K562 (cell line): ENCODE results near the gene PNP. TPM values are rescaled to one million over a fixed set of nuclear protein-coding genes. Genes with fewer than 3 reads are reported as not detected.
A peak's percentile ranks its signal among the peaks of the same experiment; 100 is the strongest.

Source experiments
- GTF2F1 ChIP-seq: IDR thresholded peaks from 2 replicates; pipeline ENCODE4 v1.6.1; 2011; ENCODE audit warnings: low read depth, low read length, improper control_type of control experiment
- HES1 ChIP-seq: fragments of 450-650 bp; IDR thresholded peaks from 2 replicates; pipeline ENCODE4 v1.6.1; 2016; ENCODE audit warnings: low read depth, mild to moderate bottlenecking, moderate library complexity
- PHTF2 ChIP-seq: fragments of 250-450 bp; sonication (Bioruptor Pico); IDR thresholded peaks from 2 replicates; pipeline ENCODE4 v1.5.0; 2021; ENCODE audit warnings: mild to moderate bottlenecking
- PRDM10 ChIP-seq: fragments of 450-650 bp; IDR thresholded peaks from 2 replicates; pipeline ENCODE4 v1.6.1; 2018; ENCODE audit not compliant: partially characterized antibody
- PRMT5 ChIP-seq: sonication (generic); formaldehyde crosslinking; IDR thresholded peaks from 2 replicates; pipeline ENCODE4 v1.5.0; 2020; ENCODE audit warnings: missing genetic modification reagents
- RERE ChIP-seq: sonication (generic); formaldehyde crosslinking; IDR thresholded peaks from 2 replicates; pipeline ENCODE4 v1.8.0; 2023; ENCODE audit warnings: missing genetic modification reagents, mild to moderate bottlenecking, borderline replicate concordance
- ZBTB49 ChIP-seq: sonication (generic); formaldehyde crosslinking; IDR thresholded peaks from 2 replicates; pipeline ENCODE4 v1.8.0; 2022; ENCODE audit warnings: missing genetic modification reagents, mild to moderate bottlenecking, borderline replicate concordance
- ZBTB8A ChIP-seq: fragments of 450-650 bp; IDR thresholded peaks from 2 replicates; pipeline ENCODE4 v1.6.1; 2018; ENCODE audit warnings: mild to moderate bottlenecking, moderate library complexity; ENCODE audit not compliant: partially characterized antibody
- ZNF592 ChIP-seq: fragments of 450-650 bp; IDR thresholded peaks from 2 replicates; pipeline ENCODE4 v1.6.1; 2017; ENCODE audit warnings: antibody characterized with exemption, mild to moderate bottlenecking
- polyA plus RNA-seq, 8 experiments: library from polyadenylated mRNA; depleted of rRNA in 4 of 8; stranded (reverse) in 5 of 8; unstranded in 3 of 8; fragments of >200 nt; fragmentation: Nextera tagmentation in 2 of 8; fragmentation: Illumina TruSeq in 1 of 8; extraction: Ambion mirVana in 2 of 8; extraction: Trizol in 1 of 8; gene quantifications; 2 replicates each; pipeline versions ENCODE4 v1.2.1 to v1.2.3, GENCODE V29; 2011 to 2014; ENCODE audit warnings: inconsistent platforms in 1 of 8, missing spikeins in 1 of 8
- total RNA-seq, 7 experiments: library from RNA; depleted of rRNA in 6 of 7; stranded (reverse); fragments of >200 nt in 6 of 7; fragmentation: Illumina TruSeq in 2 of 7; extraction: Trizol in 2 of 7; gene quantifications; 2 replicates each; pipeline versions ENCODE4 v1.2.1 to v1.2.3, GENCODE V29; 2011 to 2021; ENCODE audit warnings: low replicate concordance in 1 of 7

PNP gene
- total and polyA plus RNA-seq, 9 of the 15 experiments (the other 6 are each of a cell fraction or from before 2014, with no cell fraction given), result 92.5 to 288 (median 137) TPM

- TF ChIP-seq ZBTB49 (CRISPR knock-in tag) (no peak), PHTF2 (CRISPR knock-in tag) (no peak), ZNF592 (0 out of 2 replicates have a peak, but pooled peaks have one; percentile 20), RERE (CRISPR knock-in tag) (no peak), HES1 (no peak), GTF2F1 (no peak), PRDM10 (no peak), PRMT5 (CRISPR knock-in tag) (no peak), ZBTB8A (no peak)
Measured at GRCh38 chr14:20477211-20477876, 8.1 kb downstream of the PNP start (continued).
